ENCODE results near the gene GMPPA. TPM values are rescaled to one million over a fixed set of nuclear protein-coding genes. Genes with fewer than 3 reads are reported as not detected.

GMPPA gene
- total and polyA plus RNA-seq, 4 donors, result 20.2 to 59.4 (median 43.4) TPM

- Histone ChIP-seq H3K4me1 (ENCODE audit: control insufficient read depth in 4 of 4, insufficient read depth in 4 of 4, low read length in 3 of 4) (no peaks in the 10 kb centered on the region), H3K4me3 (ENCODE audit: low read depth in 1 of 3, low read length in 3 of 3) (no peak overlapping the region), H3K36me3 (ENCODE audit: control insufficient read depth in 4 of 4, insufficient read depth in 3 of 4, low read depth in 1 of 4, low read length in 3 of 4) (no peaks in the 10 kb centered on the region), H3K27ac (ENCODE audit: low read depth in 1 of 2, low read length in 2 of 2) (no peak overlapping the region), H3K27me3 (ENCODE audit: control insufficient read depth in 4 of 4, insufficient read depth in 4 of 4, low read length in 3 of 4) (peaks cover 0 to 2% (median 0%) of the 10 kb centered on the region in 4 donors), H3K9ac (ENCODE audit: low read depth in 1 of 2, low read length in 2 of 2) (no peak overlapping the region), H3K9me3 (ENCODE audit: control insufficient read depth in 4 of 4, low read length in 3 of 4) (no peaks in the 10 kb centered on the region)
- 88% methylated on average over 9 of the region's 9 CpGs for WGBS
- TF ChIP-seq SP1 (IDR thresholded peaks at IDR 0.05) (no peak), RAD21 (IDR thresholded peaks at IDR 0.05) (no peak), NR2F2 (IDR thresholded peaks at IDR 0.05) (no peak), REST (IDR thresholded peaks at IDR 0.05) (no peak), HNF4A (conservative IDR thresholded peaks at IDR 0.05) (no peak), RXRA (IDR thresholded peaks at IDR 0.05) (no peak), ZBTB33 (IDR thresholded peaks at IDR 0.05) (no peak), FOXA2 (IDR thresholded peaks at IDR 0.05) (no peak), FOXA1 (IDR thresholded peaks at IDR 0.05) (no peak), CTCF (IDR thresholded peaks at IDR 0.05; ENCODE audit: low read depth, low read length, missing input control) (no peak), HNF4G (IDR thresholded peaks at IDR 0.05) (no peak), TAF1 (conservative IDR thresholded peaks at IDR 0.05) (no peak), EGR1 (IDR thresholded peaks at IDR 0.05; ENCODE audit: low read depth in 2 of 2) (no peak)
- DNase-seq (ENCODE audit: low spot score), result no peak
Measured at GRCh38 chr2:219462349-219462748, 36.3 kb upstream of the GMPPA start.

- H3K36me3 ChIP-seq (ENCODE audit: control insufficient read depth in 4 of 4, insufficient read depth in 3 of 4, low read depth in 1 of 4, low read length in 3 of 4), result no peaks in the 10 kb centered on the region
- no peak overlapping the region for H3K27ac ChIP-seq (ENCODE audit: low read depth in 1 of 2, low read length in 2 of 2)
- WGBS, result 89% methylated on average over 21 of the region's 21 CpGs
- no peak overlapping the region for H3K4me3 ChIP-seq (ENCODE audit: low read depth in 1 of 3, low read length in 3 of 3)
- no peak overlapping the region for H3K9ac ChIP-seq (ENCODE audit: low read depth in 1 of 2, low read length in 2 of 2)
- no peak for DNase-seq (ENCODE audit: low spot score)
- no peaks in the 10 kb centered on the region for H3K4me1 ChIP-seq (ENCODE audit: control insufficient read depth in 4 of 4, insufficient read depth in 4 of 4, low read length in 3 of 4)
- peaks cover 0 to 2% (median 0%) of the 10 kb centered on the region in 4 donors for H3K27me3 ChIP-seq (ENCODE audit: control insufficient read depth in 4 of 4, insufficient read depth in 4 of 4, low read length in 3 of 4)
- H3K9me3 ChIP-seq (ENCODE audit: control insufficient read depth in 4 of 4, low read length in 3 of 4), result no peaks in the 10 kb centered on the region
- no peak for TF ChIP-seq TAF1 (conservative IDR thresholded peaks at IDR 0.05)
- no peak for TF ChIP-seq CTCF (IDR thresholded peaks at IDR 0.05; ENCODE audit: low read depth, low read length, missing input control)
- TF ChIP-seq MAX (IDR thresholded peaks at IDR 0.05), result no peak
- no peak for TF ChIP-seq RXRA (IDR thresholded peaks at IDR 0.05)
- TF ChIP-seq HNF4A (conservative IDR thresholded peaks at IDR 0.05), result no peak
- no peak for TF ChIP-seq GABPA (IDR thresholded peaks at IDR 0.05 in 1 of 2, conservative IDR thresholded peaks at IDR 0.05 in 1 of 2)
- no peak for TF ChIP-seq EGR1 (IDR thresholded peaks at IDR 0.05; ENCODE audit: low read depth in 2 of 2)
- no peak for TF ChIP-seq REST (IDR thresholded peaks at IDR 0.05)
- TF ChIP-seq FOXA1 (IDR thresholded peaks at IDR 0.05), result no peak
Measured at GRCh38 chr2:219464286-219465032, 34.2 kb upstream of the GMPPA start.

Data from liver (tissue), 9 donors.